ENCODE measurements around the gene RAPGEF4. TPM values are rescaled to one million over a fixed set of nuclear protein-coding genes. Genes with fewer than 3 reads are reported as not detected.

The RAPGEF4 gene
- total RNA-seq, 1 donor from 2014 or later, result 1.7 TPM

GRCh38 chr2:172997031-172997430 lies 261.4 kb downstream of the RAPGEF4 start:
- Mint-ChIP-seq H3K4me3 (no peak overlapping the region), H3K9me3 (peaks cover 4% of the 10 kb centered on the region), H3K4me1 (peaks cover 48% of the 10 kb centered on the region), H3K27ac (ENCODE audit: unreplicated experiment) (no peak overlapping the region), H3K36me3 (ENCODE audit: low read depth) (no peaks in the 10 kb centered on the region), H3K27me3 (ENCODE audit: low read depth) (no peaks in the 10 kb centered on the region)
- no peak for DNase-seq (ENCODE audit: low read depth, low spot score)
- no peak for TF ChIP-seq CTCF (conservative IDR thresholded peaks at IDR 0.05)

- no peak for DNase-seq (ENCODE audit: low read depth, low spot score)
- Mint-ChIP-seq H3K4me3 (no peak overlapping the region), H3K4me1 (peaks cover 46% of the 10 kb centered on the region), H3K27ac (ENCODE audit: unreplicated experiment) (no peak overlapping the region), H3K9me3 (peaks cover 4% of the 10 kb centered on the region), H3K36me3 (ENCODE audit: low read depth) (no peaks in the 10 kb centered on the region), H3K27me3 (ENCODE audit: low read depth) (no peaks in the 10 kb centered on the region)
- no peak for TF ChIP-seq CTCF (conservative IDR thresholded peaks at IDR 0.05)
These were observed 263.1 kb downstream of the RAPGEF4 start for GRCh38 chr2:172998547-172999272.

GRCh38 chr2:172999641-173000386 lies 264.2 kb downstream of the RAPGEF4 start:
- H3K36me3 Mint-ChIP-seq (ENCODE audit: low read depth), result no peaks in the 10 kb centered on the region
- TF ChIP-seq CTCF (conservative IDR thresholded peaks at IDR 0.05), result no peak
- H3K9me3 Mint-ChIP-seq, result peaks cover 4% of the 10 kb centered on the region
- peaks cover 36% of the 10 kb centered on the region for H3K4me1 Mint-ChIP-seq
- H3K27ac Mint-ChIP-seq (ENCODE audit: unreplicated experiment), result no peak overlapping the region
- H3K4me3 Mint-ChIP-seq, result no peak overlapping the region
- no peaks in the 10 kb centered on the region for H3K27me3 Mint-ChIP-seq (ENCODE audit: low read depth)
- DNase-seq (ENCODE audit: low read depth, low spot score), result no peak

- TF ChIP-seq CTCF (conservative IDR thresholded peaks at IDR 0.05), result no peak
- H3K36me3 Mint-ChIP-seq (ENCODE audit: low read depth), result no peaks in the 10 kb centered on the region
These were observed 266.3 kb downstream of the RAPGEF4 start for GRCh38 chr2:173001664-173002604.

More at GRCh38 chr2:173001664-173002604, 266.3 kb downstream of the RAPGEF4 start:
- no peak for DNase-seq (ENCODE audit: low read depth, low spot score)
- no peak overlapping the region for H3K4me3 Mint-ChIP-seq
- H3K27ac Mint-ChIP-seq (ENCODE audit: unreplicated experiment), result no peak overlapping the region
- peaks cover 18% of the 10 kb centered on the region for H3K4me1 Mint-ChIP-seq
- peaks cover 4% of the 10 kb centered on the region for H3K9me3 Mint-ChIP-seq
- no peaks in the 10 kb centered on the region for H3K27me3 Mint-ChIP-seq (ENCODE audit: low read depth)
